GM19395 (cell line): Measurements from ENCODE around the gene NAT14.
"Not testable (repeated sequence)": the region's sequence is repeated elsewhere in the genome, so short reads cannot be mapped to it uniquely, and the experiment has no call there.

Experiments used
- ATAC-seq: cut with Tn5 transposase; IDR thresholded peaks from one replicate; pipeline ENCODE4 v1.9.1; 2021; ENCODE audit warnings: mild to moderate bottlenecking, moderate library complexity; ENCODE audit not compliant: unreplicated experiment

The NAT14 gene

GRCh38 chr19:55534280-55534679, 49.3 kb downstream of the NAT14 start:
- ATAC-seq: not testable (repeated sequence)

- ATAC-seq: no peak
These were observed 50.4 kb downstream of the NAT14 start for GRCh38 chr19:55535173-55535964.

GRCh38 chr19:55535965-55536350, 51.0 kb downstream of the NAT14 start:
- ATAC-seq: no peak

GRCh38 chr19:55536366-55536765, 51.4 kb downstream of the NAT14 start:
- ATAC-seq: no peak
